Smooth muscle cell (in vitro differentiated cells): Measurements from ENCODE around the gene OGG1. TPM values are rescaled to one million over a fixed set of nuclear protein-coding genes. Genes with fewer than 3 reads are reported as not detected.
A peak's percentile ranks its signal among the peaks of the same experiment; 100 is the strongest.

Source experiments
- DNase-seq: peaks from one replicate; lab custom pipeline; 2025; ENCODE audit not compliant: unreplicated experiment; lab: John Stamatoyannopoulos, UW
- H2AFZ ChIP-seq: fragments of 200-600 bp; sonication (generic); 2 replicates; pipeline ENCODE4 v1.6.0; 2016; ENCODE audit warnings: antibody characterized with exemption, low read depth, mild to moderate bottlenecking
- H3F3A ChIP-seq: fragments of 200-600 bp; sonication (generic); 2 replicates; pipeline ENCODE4 v1.6.0; 2017; ENCODE audit warnings: antibody characterized with exemption, low read depth
- H3K27ac ChIP-seq: fragments of 200-600 bp; sonication (generic); 2 replicates; pipeline ENCODE4 v1.5.1; 2016; ENCODE audit warnings: low read depth, mild to moderate bottlenecking
- H3K27me3 ChIP-seq: fragments of 200-600 bp; sonication (generic); 2 replicates; pipeline ENCODE4 v1.6.1; 2016; ENCODE audit warnings: low read depth, mild to moderate bottlenecking
- H3K36me3 ChIP-seq: fragments of 200-600 bp; sonication (generic); 2 replicates; pipeline ENCODE4 v1.5.1; 2016; ENCODE audit warnings: low read depth
- H3K4me1 ChIP-seq: fragments of 200-600 bp; sonication (generic); 2 replicates; pipeline ENCODE4 v1.5.1; 2016; ENCODE audit warnings: low read depth
- H3K4me2 ChIP-seq: fragments of 200-600 bp; sonication (generic); 2 replicates; pipeline ENCODE4 v1.6.0; 2016; ENCODE audit warnings: mild to moderate bottlenecking
- H3K4me3 ChIP-seq: fragments of 200-600 bp; sonication (generic); 2 replicates; pipeline ENCODE4 v1.5.1; 2016; ENCODE audit warnings: mild to moderate bottlenecking
- H3K79me2 ChIP-seq: fragments of 200-600 bp; sonication (generic); 2 replicates; pipeline ENCODE4 v1.6.0; 2016; ENCODE audit warnings: low read depth, mild to moderate bottlenecking
- H3K9ac ChIP-seq: fragments of 200-600 bp; sonication (generic); 2 replicates; pipeline ENCODE4 v1.6.0; 2016; ENCODE audit warnings: low read depth
- H3K9me3 ChIP-seq: fragments of 200-600 bp; sonication (generic); replicated peaks from 2 replicates; pipeline ENCODE4 v1.5.1; 2016; ENCODE audit warnings: low read depth
- H4K20me1 ChIP-seq: fragments of 200-600 bp; sonication (generic); 2 replicates; pipeline ENCODE4 v1.6.0; 2016; ENCODE audit warnings: low read depth
- CTCF ChIP-seq: fragments of 200-600 bp; sonication (generic); IDR thresholded peaks from 2 replicates; pipeline ENCODE4 v1.5.1; 2017; ENCODE audit warnings: borderline replicate concordance, mild to moderate bottlenecking, antibody characterized with exemption; ENCODE audit not compliant: insufficient read depth, poor library complexity, severe bottlenecking
- WGBS: methylation state at CpG from one replicate; pipeline ENCODE4 v1.1.7; 2016; ENCODE audit warnings: low lambda C conversion rate; 5-methylcytosine and 5-hydroxymethylcytosine counted together
- polyA plus RNA-seq: library from polyadenylated mRNA; unstranded; fragments of >200 nt; fragmentation: Nextera tagmentation; extraction: Ambion mirVana; gene quantifications from 2 replicates; pipeline ENCODE4 v1.2.1, GENCODE V29; 2016
- total RNA-seq: library from RNA; depleted of rRNA; stranded (reverse); fragments of >200 nt; gene quantifications from 2 replicates; pipeline ENCODE4 v1.2.3, GENCODE V29; 2014

The OGG1 gene
- total and polyA plus RNA-seq, 2 experiments from 2014 or later = 13.4 to 24.6 TPM

- Histone ChIP-seq H3K4me2 (no peak overlapping the region), H3K27me3 (peaks cover 33% of the 10 kb centered on the region), H4K20me1 (peaks cover 20% of the 10 kb centered on the region), H3F3A (no peaks in the 10 kb centered on the region), H3K9me3 (no peaks in the 10 kb centered on the region), H3K4me3 (no peak overlapping the region), H3K4me1 (peaks cover 9% of the 10 kb centered on the region), H3K36me3 (no peaks in the 10 kb centered on the region), H3K79me2 (no peaks in the 10 kb centered on the region), H3K9ac (no peak overlapping the region), H3K27ac (no peak overlapping the region), H2AFZ (no peak overlapping the region)
- no peak for TF ChIP-seq CTCF
- DNase-seq = no peak
- WGBS = 96% methylated on average over 10 of the region's 10 CpGs
Measured at GRCh38 chr3:9701711-9702110, 48.0 kb upstream of the OGG1 start.

- peaks cover 34% of the 10 kb centered on the region for H3K27me3 ChIP-seq
- 89% methylated on average over 4 of the region's 4 CpGs for WGBS
- H3K9me3 ChIP-seq = no peaks in the 10 kb centered on the region
- H3K4me1 ChIP-seq = peaks cover 9% of the 10 kb centered on the region
- no peak for TF ChIP-seq CTCF
- H4K20me1 ChIP-seq = peaks cover 20% of the 10 kb centered on the region
- no peaks in the 10 kb centered on the region for H3K36me3 ChIP-seq
- no peak overlapping the region for H3K9ac ChIP-seq
- no peak for DNase-seq
- no peaks in the 10 kb centered on the region for H3F3A ChIP-seq
- no peak overlapping the region for H2AFZ ChIP-seq
- H3K27ac ChIP-seq = no peak overlapping the region
- no peaks in the 10 kb centered on the region for H3K79me2 ChIP-seq
- H3K4me2 ChIP-seq = no peak overlapping the region
- H3K4me3 ChIP-seq = no peak overlapping the region
Measured at GRCh38 chr3:9703240-9703639, 46.5 kb upstream of the OGG1 start.

GRCh38 chr3:9703736-9704346 lies 45.9 kb upstream of the OGG1 start, which contains the start of gene CPNE9:
Gene CPNE9 (plus strand): TSS chr3:9703833. CDS start chr3:9703997, 164 bp downstream.
- DNase-seq = no peak
- H4K20me1 ChIP-seq = peaks cover 20% of the 10 kb centered on the region
- H3K4me1 ChIP-seq = peaks cover 9% of the 10 kb centered on the region
- no peaks in the 10 kb centered on the region for H3F3A ChIP-seq
- TF ChIP-seq CTCF = no peak
- H3K79me2 ChIP-seq = no peaks in the 10 kb centered on the region
- no peak within 1 kb of the TSS for H3K9ac ChIP-seq
- H3K4me3 ChIP-seq = peak within 1 kb of the TSS; percentile 41
- peaks cover 34% of the 10 kb centered on the region for H3K27me3 ChIP-seq
- no peak within 1 kb of the TSS for H3K27ac ChIP-seq
- H3K4me2 ChIP-seq = peak within 1 kb of the TSS; percentile 89
- no peaks in the 10 kb centered on the region for H3K36me3 ChIP-seq
- H3K9me3 ChIP-seq = no peaks in the 10 kb centered on the region
- 6% methylated on average over 45 of the region's 56 CpGs for WGBS
- H2AFZ ChIP-seq = no peak within 1 kb of the TSS
